DMS53 treated with DMSO at 0.1 percent for 48 hours (cell line): ENCODE measurements around the gene SDK1.
"Not testable (repeated sequence)": the region's sequence is repeated elsewhere in the genome, so short reads cannot be mapped to it uniquely, and the experiment has no call there.

Source experiments
- DNase-seq: peaks from one replicate; lab custom pipeline; 2025; ENCODE audit not compliant: unreplicated experiment; lab: John Stamatoyannopoulos, UW

The SDK1 gene

GRCh38 chr7:4085937-4086691 lies 785.1 kb downstream of the SDK1 start:
- no peak for DNase-seq

- no peak for DNase-seq
Observed at GRCh38 chr7:4086723-4087122, 785.7 kb downstream of the SDK1 start.

GRCh38 chr7:4091767-4092166 lies 790.7 kb downstream of the SDK1 start:
- no peak for DNase-seq

GRCh38 chr7:4093035-4093434 lies 792.0 kb downstream of the SDK1 start:
- no peak for DNase-seq

DNA sequence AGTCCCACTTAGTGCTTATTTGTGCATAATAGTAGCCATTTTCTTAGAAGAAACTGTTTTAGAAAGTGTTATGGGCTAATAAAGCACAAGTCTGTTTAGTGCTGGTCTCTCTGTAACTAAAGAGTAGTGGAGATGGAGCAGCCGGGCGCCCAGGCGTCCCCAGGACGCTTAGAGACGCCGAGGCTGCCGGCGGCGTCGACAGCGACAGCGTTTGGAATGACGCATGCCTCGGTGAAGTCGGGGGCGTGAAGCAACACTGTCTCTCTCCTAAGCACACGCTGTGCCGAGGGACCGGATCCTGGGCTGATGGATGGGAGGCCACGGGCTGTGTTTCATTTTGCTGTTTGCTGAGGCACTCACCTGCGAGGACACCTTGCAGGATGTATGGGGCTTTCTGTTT lies 792.4 kb downstream of the SDK1 start:
- DNase-seq, result no peak

GRCh38 chr7:4094158-4094557 lies 793.1 kb downstream of the SDK1 start:
- not testable (repeated sequence) for DNase-seq

- DNase-seq, result no peak
Observed at GRCh38 chr7:4097001-4097609, 796.1 kb downstream of the SDK1 start.

- DNase-seq, result no peak
Observed at GRCh38 chr7:4098169-4098568, 797.1 kb downstream of the SDK1 start.

- DNase-seq, result no peak
Observed at GRCh38 chr7:4099651-4100050, 798.6 kb downstream of the SDK1 start.

DNA sequence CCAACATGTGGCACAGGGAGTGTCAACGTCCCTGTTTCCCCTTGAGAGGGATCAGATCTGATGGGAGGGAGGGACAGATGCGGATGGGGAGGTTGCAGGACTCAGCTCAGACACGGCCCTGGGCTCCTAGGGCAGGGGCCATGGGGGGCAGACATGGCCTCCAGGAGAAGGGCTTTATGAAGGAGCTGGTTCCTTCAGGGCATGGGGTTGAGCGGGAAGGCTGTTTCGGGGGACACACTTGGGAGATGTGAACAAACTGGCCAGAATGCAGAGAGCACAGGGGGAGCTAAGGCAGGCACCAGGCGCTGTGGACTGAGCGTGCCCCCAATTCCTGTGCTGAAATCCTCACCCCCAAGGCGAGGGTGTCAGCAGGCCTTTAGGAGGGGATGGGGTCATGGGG lies 799.1 kb downstream of the SDK1 start:
- no peak for DNase-seq

GRCh38 chr7:4100691-4101090 lies 799.6 kb downstream of the SDK1 start:
- no peak for DNase-seq

DNA sequence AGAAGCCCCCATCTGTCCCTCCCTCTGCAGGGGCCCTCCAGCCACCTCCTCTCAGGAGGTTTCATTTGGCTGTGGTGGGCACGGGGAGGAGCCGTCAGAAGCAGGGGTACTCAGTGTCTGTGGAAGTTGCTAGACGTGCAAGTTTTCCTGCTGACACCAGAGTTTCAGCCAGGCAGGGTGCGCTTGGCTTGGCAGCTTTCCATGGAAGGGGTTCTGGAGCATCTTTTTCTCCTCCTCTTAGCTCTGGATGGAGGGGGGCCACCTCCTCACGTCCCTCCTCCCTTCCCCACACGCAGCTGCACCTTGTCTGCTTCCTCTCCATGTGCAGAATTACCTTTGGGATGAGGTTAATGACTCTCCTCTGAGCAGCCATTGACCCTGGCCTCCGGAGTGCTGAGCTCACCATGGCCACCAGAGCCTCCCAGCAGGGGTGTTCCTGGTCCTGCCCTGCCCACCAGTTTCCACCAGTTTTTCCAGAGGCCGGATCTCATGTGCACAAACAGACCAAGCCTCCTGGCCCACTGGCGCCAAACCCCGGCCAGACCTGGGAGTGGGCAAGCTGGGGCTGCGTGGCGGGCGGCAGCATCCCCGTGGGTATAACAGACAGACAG lies 801.3 kb downstream of the SDK1 start:
- no peak for DNase-seq

DNA sequence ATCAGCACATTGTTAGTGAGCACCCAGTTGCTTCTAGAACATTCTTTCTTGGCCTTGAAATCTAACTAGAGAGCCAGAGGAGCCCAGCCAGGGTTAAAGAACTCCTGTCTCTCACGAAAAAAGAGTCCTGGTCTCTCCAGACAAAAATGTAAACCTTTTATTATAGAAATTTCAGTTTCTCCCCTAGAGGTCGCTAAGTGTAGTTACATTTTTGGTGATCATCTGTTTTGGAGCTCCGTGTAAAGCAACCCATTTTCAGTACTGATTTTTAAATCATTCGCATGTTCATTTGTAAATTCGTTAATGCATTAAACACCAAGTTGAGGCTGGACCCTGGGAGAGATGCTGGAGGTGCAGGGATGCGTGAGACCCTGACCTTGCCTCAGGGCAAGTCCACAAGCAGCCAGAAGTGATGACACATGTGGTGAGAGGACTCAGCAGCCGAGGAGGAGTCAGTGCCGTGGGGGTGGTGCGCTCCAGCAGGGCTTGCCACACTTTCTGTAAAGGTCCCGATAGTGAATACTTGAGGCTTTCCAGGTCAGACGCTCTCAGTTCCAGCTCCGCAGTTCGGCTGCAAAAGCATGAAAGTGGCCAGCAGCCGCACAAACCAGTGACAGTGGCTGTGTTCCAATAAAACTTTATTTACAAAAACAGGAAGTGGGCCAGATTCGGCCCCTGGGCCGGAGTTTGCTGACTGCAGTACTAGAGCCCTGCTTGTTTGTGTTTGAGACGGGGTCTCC lies 802.5 kb downstream of the SDK1 start:
- DNase-seq, result no peak

DNA sequence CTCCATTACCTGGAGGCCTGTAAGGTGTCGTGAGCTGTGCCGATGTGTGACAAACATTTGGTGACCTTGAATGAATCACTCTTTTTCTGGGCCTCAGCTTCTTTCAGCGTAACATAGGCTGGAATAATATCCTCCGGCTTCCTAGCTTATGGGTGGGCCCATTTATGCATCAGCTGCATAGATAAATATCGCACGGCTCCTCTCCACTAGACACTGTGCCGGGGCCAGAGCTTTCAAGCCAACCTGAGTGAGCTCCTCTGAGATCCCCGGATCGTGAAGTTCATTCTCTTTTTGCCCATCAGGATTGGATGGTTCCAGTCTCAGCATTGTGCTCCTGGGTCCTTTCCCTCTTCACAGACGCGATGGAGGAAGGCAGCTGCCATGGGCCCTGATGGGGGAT lies 806.8 kb downstream of the SDK1 start:
- DNase-seq, result no peak

DNA sequence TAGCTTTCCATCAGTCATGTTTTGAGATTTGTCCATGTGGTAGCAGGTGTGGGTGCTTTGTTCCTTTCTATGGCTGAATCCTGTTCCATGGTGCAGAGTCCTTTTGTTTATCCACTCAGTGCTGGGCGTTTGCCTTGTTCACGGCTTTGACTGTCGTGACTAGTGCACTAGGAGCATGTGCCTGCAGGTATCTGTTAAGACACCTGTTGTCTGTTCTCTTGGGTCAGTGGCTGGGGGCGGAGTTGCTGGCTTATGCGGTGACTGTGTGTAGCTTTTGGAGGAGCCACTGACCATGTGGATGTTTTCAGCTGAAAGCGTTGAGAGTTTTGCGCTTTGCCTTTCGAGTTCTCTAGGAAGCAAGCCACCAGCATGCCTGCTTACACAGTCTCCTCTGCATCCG lies 807.9 kb downstream of the SDK1 start:
- no peak for DNase-seq

GRCh38 chr7:4109481-4110110 lies 808.5 kb downstream of the SDK1 start:
- DNase-seq, result no peak

- no peak for DNase-seq
Observed at GRCh38 chr7:4110438-4110837, 809.4 kb downstream of the SDK1 start.

DNA sequence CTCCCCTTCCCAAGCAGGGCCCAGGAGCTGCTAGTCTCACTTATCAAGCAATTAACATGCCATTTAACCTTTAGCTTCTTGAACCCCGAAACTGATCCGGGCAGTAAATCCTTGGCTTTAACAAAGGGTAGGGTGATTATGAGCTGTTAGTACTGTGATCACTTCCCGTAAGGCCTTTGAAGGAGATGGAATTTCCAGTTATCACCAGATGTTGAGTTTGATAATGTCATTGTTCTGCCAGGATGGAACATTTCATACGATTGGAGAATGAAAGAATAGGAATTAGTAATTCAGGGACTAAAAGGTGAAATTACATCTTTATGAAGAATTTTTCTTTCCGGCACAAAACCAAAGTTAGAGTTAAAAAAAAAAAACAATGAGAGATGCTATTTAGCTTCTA lies 810.1 kb downstream of the SDK1 start:
- DNase-seq, result no peak

- no peak for DNase-seq
Observed at GRCh38 chr7:4113271-4113670, 812.2 kb downstream of the SDK1 start.

DNA sequence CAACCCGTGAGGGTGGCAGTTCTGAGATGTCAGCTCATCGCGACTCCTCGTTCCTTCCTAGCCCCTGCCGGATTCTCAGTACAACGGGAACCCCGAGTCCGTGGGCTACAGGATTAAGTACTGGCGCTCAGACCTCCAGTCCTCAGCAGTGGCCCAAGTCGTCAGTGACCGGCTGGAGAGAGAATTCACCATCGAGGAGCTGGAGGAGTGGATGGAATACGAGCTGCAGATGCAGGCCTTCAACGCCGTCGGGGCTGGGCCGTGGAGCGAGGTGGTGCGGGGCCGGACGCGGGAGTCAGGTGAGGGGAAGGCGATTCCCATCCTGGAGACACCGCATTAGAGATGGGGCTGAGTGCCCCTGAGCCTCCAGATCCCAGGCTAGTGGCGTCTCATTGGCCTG lies 812.9 kb downstream of the SDK1 start:
- DNase-seq, result no peak

- no peak for DNase-seq
Observed at GRCh38 chr7:4115442-4115841, 814.4 kb downstream of the SDK1 start.
